ENCODE measurements around the gene SEMA3D. TPM values are rescaled to one million over a fixed set of nuclear protein-coding genes. Genes with fewer than 3 reads are reported as not detected.

SEMA3D gene
- total and polyA plus RNA-seq, 12 donors = 0.80 to 9.3 (median 6.6) TPM

DNA sequence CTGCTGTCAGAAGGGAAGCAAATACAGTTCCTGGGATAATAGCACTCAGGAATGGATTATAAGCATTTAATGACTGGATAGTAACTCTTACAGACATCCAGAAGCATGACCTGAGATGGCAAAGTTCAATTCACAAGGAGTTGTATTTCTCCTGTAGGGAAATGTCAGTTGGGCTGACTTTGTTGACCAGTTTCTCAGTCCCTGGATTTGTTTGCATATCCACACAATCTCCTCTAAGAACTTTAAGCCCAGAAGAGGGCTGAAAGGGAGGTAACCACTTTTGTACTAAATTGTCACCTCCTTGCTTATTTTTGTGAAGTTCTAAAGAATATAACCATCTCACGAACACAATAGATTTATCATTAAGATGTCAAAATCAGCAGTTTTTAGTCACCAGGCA, 140.3 kb downstream of the SEMA3D start:
- WGBS, 4 donors = 71 to 83% (median 80%) methylated on average over 1 of the region's 1 CpG
- H3K27me3 ChIP-seq = no peaks in the 10 kb centered on the region
- no peak for DNase-seq
- intact Hi-C loops (cut with DNase I) = loop anchor here (10.0 kb wide), 4 partner anchors 138 to 808 kb away; partner anchors contain the start of gene SEMA3D (in 1 of the 2)
- TF ChIP-seq, protein P1, sequence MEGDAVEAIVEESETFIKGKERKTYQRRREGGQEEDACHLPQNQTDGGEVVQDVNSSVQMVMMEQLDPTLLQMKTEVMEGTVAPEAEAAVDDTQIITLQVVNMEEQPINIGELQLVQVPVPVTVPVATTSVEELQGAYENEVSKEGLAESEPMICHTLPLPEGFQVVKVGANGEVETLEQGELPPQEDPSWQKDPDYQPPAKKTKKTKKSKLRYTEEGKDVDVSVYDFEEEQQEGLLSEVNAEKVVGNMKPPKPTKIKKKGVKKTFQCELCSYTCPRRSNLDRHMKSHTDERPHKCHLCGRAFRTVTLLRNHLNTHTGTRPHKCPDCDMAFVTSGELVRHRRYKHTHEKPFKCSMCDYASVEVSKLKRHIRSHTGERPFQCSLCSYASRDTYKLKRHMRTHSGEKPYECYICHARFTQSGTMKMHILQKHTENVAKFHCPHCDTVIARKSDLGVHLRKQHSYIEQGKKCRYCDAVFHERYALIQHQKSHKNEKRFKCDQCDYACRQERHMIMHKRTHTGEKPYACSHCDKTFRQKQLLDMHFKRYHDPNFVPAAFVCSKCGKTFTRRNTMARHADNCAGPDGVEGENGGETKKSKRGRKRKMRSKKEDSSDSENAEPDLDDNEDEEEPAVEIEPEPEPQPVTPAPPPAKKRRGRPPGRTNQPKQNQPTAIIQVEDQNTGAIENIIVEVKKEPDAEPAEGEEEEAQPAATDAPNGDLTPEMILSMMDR (IDR thresholded peaks at IDR 0.05) = no peak
- TF ChIP-seq POLR2A (IDR thresholded peaks at IDR 0.05) = no peak
- no peaks in the 10 kb centered on the region for H3K36me3 ChIP-seq (replicated peaks in 1 of 2)
- H3K9me3 ChIP-seq (replicated peaks in 1 of 3) = no peaks in the 10 kb centered on the region
- no peaks in the 10 kb centered on the region for H3K4me1 ChIP-seq (replicated peaks in 1 of 2)
- no peak overlapping the region for H3K27ac ChIP-seq
- no peak overlapping the region for H3K4me3 ChIP-seq

DNA sequence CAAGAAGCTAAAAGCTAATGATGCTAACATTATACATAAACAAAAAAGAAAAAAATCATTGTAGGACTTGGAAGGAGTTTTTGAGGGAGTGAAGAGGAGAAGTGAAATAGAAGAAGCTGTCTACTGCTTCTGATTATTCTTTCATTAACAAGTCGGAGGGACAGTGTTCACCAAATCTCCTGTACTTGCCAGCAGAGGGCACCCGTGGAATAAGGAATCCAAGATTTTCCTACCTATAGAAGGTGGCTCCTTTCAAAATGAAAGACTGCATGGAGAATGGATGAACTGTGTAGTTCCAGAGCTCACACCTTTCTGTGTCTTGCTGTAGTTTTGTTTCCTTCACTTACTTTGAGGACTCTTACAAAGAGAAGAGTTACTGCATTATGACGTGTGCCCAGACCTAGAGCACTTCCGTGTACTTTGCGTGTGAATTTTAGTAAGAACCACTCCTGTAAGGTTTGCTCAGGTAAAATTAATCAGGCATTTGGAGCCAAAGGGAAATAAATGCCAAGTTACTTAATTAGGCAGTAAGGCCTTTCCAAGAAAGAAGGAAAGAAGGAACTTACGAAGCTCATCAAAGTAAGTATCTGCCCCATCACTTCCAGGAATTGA, 145.1 kb downstream of the SEMA3D start:
- Histone ChIP-seq H3K36me3 (replicated peaks in 1 of 2) (no peaks in the 10 kb centered on the region), H3K9me3 (replicated peaks in 1 of 3) (no peaks in the 10 kb centered on the region), H3K27ac (no peak overlapping the region), H3K4me3 (no peak overlapping the region), H3K4me1 (replicated peaks in 1 of 2) (no peaks in the 10 kb centered on the region), H3K27me3 (no peaks in the 10 kb centered on the region)
- intact Hi-C loops (cut with DNase I) = loop anchor here (5.0 to 10.0 kb wide), 5 partner anchors 143 to 813 kb away; partner anchors contain the start of gene SEMA3D (in 1 of the 2)
- DNase-seq = peak; percentile 55 to 87 (median 71)
- WGBS, 4 donors = 53 to 59% (median 58%) methylated on average over 6 of the region's 6 CpGs
- no peak for TF ChIP-seq POLR2A (IDR thresholded peaks at IDR 0.05)
- TF ChIP-seq, protein P1 (IDR thresholded peaks at IDR 0.05) = peak; percentile 33 to 80 (median 69)

DNA sequence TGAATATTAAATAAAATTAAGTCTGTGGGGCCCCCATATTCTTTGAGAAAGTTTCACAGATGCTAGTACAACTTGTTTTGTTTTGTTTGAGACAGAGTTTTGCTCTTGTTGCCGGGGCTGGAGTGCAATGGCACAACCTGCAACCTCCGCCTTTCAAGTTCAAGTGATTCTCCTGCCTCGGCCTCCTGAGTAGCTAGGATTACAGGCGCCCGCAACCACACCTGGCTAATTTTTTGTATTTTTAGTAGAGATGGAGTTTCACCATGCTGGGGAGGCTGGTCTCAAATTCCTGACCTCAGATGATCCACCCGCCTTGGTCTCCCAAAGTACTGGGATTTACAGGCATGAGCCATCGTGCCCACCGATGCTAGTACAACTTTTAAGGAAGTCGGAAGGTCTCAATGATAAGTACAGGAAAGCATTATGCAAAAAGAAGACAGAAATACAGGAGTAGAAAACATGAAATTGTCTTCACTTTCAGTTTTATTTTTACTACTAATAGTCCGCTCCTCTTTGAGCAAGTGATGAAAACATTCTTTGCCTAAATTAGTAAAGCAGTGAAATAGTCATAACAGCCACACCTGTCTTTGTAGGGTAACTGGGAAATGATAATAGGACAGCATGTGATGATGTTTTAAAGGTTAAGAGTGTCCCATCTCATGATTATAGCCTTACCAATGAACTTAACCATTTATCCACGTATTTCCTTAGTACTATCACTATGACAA, 147.5 kb downstream of the SEMA3D start:
- no peak overlapping the region for H3K4me3 ChIP-seq
- H3K9me3 ChIP-seq (replicated peaks in 1 of 3) = no peaks in the 10 kb centered on the region
- 84 to 89% (median 87%) methylated on average over 11 of the region's 11 CpGs for WGBS, 4 donors
- H3K36me3 ChIP-seq (replicated peaks in 1 of 2) = no peaks in the 10 kb centered on the region
- TF ChIP-seq, protein P1 (IDR thresholded peaks at IDR 0.05) = no peak
- no peak overlapping the region for H3K27ac ChIP-seq
- H3K27me3 ChIP-seq = peaks cover 5% of the 10 kb centered on the region
- no peak for DNase-seq
- no peaks in the 10 kb centered on the region for H3K4me1 ChIP-seq (replicated peaks in 1 of 2)
- intact Hi-C loops (cut with DNase I) = loop anchor here in 1 of 2 donors (5.0 kb wide), 1 partner anchor 513 kb away; no protein-coding TSS in a partner anchor

DNA sequence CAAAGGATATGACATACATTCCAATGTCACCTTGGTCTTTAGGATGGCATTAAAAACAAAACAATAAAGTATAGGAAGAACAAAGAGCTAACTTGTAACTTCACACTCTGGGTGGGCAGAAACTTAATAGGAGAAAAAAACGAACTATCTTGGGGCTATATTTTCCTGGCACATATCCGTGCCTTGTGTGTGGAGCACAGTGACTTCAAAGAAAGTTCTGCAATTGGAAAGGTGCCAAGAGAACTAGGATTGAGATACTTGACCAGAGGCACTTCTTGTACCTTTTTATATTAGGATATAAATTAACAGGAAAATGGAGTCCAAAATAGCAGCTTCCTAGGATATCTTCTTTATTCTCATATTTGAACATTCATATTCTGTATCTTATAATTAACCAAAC, 148.4 kb downstream of the SEMA3D start:
- DNase-seq = no peak
- H3K27me3 ChIP-seq = peaks cover 6% of the 10 kb centered on the region
- intact Hi-C loops (cut with DNase I) = loop anchor here in 1 of 2 donors (5.0 kb wide), 1 partner anchor 514 kb away; no protein-coding TSS in a partner anchor
- no peaks in the 10 kb centered on the region for H3K4me1 ChIP-seq (replicated peaks in 1 of 2)
- H3K36me3 ChIP-seq (replicated peaks in 1 of 2) = no peaks in the 10 kb centered on the region
- 32 to 45% (median 39%) methylated on average over 2 of the region's 2 CpGs for WGBS, 4 donors
- no peak overlapping the region for H3K4me3 ChIP-seq
- no peaks in the 10 kb centered on the region for H3K9me3 ChIP-seq (replicated peaks in 1 of 3)
- TF ChIP-seq, protein P1 (IDR thresholded peaks at IDR 0.05) = no peak
- TF ChIP-seq POLR2A (IDR thresholded peaks at IDR 0.05) = no peak
- H3K27ac ChIP-seq = no peak overlapping the region
